Upper lobe of right lung (tissue), 1 donor: Measurements from ENCODE around the gene CNR1. TPM values are rescaled to one million over a fixed set of nuclear protein-coding genes. Genes with fewer than 3 reads are reported as not detected.

Experiments
- ATAC-seq: fragments of 200-7000 bp; cut with Tn5 transposase; one replicate; pipeline ENCODE4 v1.9.1; 2020; ENCODE audit warnings: mild to moderate bottlenecking, moderate library complexity
- DNase-seq: peaks from one replicate; pipeline ENCODE4 v3.0.0-alpha.2; 2020
- H3K27ac ChIP-seq: fragments of 200-600 bp; one replicate; pipeline ENCODE4 v1.8.0; 2022
- H3K27me3 ChIP-seq: fragments of 200-600 bp; one replicate; pipeline ENCODE4 v1.8.0; 2022; ENCODE audit warnings: mild to moderate bottlenecking
- H3K36me3 ChIP-seq: fragments of 200-600 bp; one replicate; pipeline ENCODE4 v1.8.0; 2022
- H3K4me1 ChIP-seq: fragments of 200-600 bp; one replicate; pipeline ENCODE4 v1.8.0; 2022
- H3K4me3 ChIP-seq: fragments of 200-600 bp; one replicate; pipeline ENCODE4 v1.8.0; 2022; ENCODE audit warnings: mild to moderate bottlenecking
- H3K9me3 ChIP-seq: fragments of 200-600 bp; one replicate; pipeline ENCODE4 v1.8.0; 2022
- CTCF ChIP-seq: fragments of 200-600 bp; IDR thresholded peaks from one replicate; pipeline ENCODE4 v1.8.0; 2022; ENCODE audit warnings: antibody characterized with exemption
- intact Hi-C: fragments of 100-400 bp; cut with DNase I; formaldehyde crosslinking; loops from one replicate; pipeline ENCODE4 v1.11.0; 2022
- total RNA-seq: library from RNA; stranded (reverse); fragmentation: NEBNext Ultra II Directional; extraction: Animal tissue kit (Norgen Biotek cat#: 25700); gene quantifications from one replicate; pipeline ENCODE4 v1.2.1, GENCODE V29; 2021
- donor health status: DM: no; HTN: yes; CAD: no; lungs with severe emphysema.

Gene CNR1
- total RNA-seq, 1 donor from 2014 or later = 21.6 TPM

GRCh38 chr6:88183471-88183870, 17.3 kb upstream of the CNR1 start:
- TF ChIP-seq CTCF = no peak
- H3K4me1 ChIP-seq = no peaks in the 10 kb centered on the region
- intact Hi-C loops = no loop called here
- no peak overlapping the region for H3K27ac ChIP-seq
- DNase-seq (no peak), ATAC-seq (no peak)
- no peak overlapping the region for H3K4me3 ChIP-seq
- H3K27me3 ChIP-seq = no peaks in the 10 kb centered on the region
- no peaks in the 10 kb centered on the region for H3K36me3 ChIP-seq
- H3K9me3 ChIP-seq = no peaks in the 10 kb centered on the region

GRCh38 chr6:88179692-88180091, 13.5 kb upstream of the CNR1 start:
- DNase-seq (no peak), ATAC-seq (no peak)
- no peaks in the 10 kb centered on the region for H3K36me3 ChIP-seq
- intact Hi-C loops = no loop called here
- H3K4me1 ChIP-seq = no peaks in the 10 kb centered on the region
- no peak overlapping the region for H3K27ac ChIP-seq
- H3K9me3 ChIP-seq = no peaks in the 10 kb centered on the region
- H3K4me3 ChIP-seq = no peak overlapping the region
- no peak for TF ChIP-seq CTCF
- no peaks in the 10 kb centered on the region for H3K27me3 ChIP-seq

- no peaks in the 10 kb centered on the region for H3K27me3 ChIP-seq
- H3K36me3 ChIP-seq = no peaks in the 10 kb centered on the region
- no peaks in the 10 kb centered on the region for H3K9me3 ChIP-seq
- TF ChIP-seq CTCF = no peak
- H3K4me1 ChIP-seq = no peaks in the 10 kb centered on the region
- peak; percentile 19 for ATAC-seq
- no peak overlapping the region for H3K27ac ChIP-seq
- intact Hi-C loops = no loop called here
- no peak for DNase-seq
- H3K4me3 ChIP-seq = no peak overlapping the region
These were observed 11.9 kb upstream of the CNR1 start for GRCh38 chr6:88177961-88178464.

GRCh38 chr6:88174906-88175305, 8.8 kb upstream of the CNR1 start:
- intact Hi-C loops = no loop called here

GRCh38 chr6:88171312-88171711, 5.2 kb upstream of the CNR1 start:
- peaks cover 2% of the 10 kb centered on the region for H3K4me1 ChIP-seq
- no peak for TF ChIP-seq CTCF
- H3K9me3 ChIP-seq = no peaks in the 10 kb centered on the region
- no peaks in the 10 kb centered on the region for H3K36me3 ChIP-seq
- H3K4me3 ChIP-seq = no peak overlapping the region
- intact Hi-C loops = no loop called here
- H3K27me3 ChIP-seq = peaks cover 28% of the 10 kb centered on the region
- no peak for DNase-seq
- ATAC-seq = no peak
- no peak overlapping the region for H3K27ac ChIP-seq

More at GRCh38 chr6:88174906-88175305, 8.8 kb upstream of the CNR1 start:
- Histone ChIP-seq H3K4me3 (no peak overlapping the region), H3K4me1 (no peaks in the 10 kb centered on the region), H3K27ac (no peak overlapping the region), H3K36me3 (no peaks in the 10 kb centered on the region), H3K27me3 (no peaks in the 10 kb centered on the region), H3K9me3 (no peaks in the 10 kb centered on the region)
- DNase-seq (no peak), ATAC-seq (no peak)
- no peak for TF ChIP-seq CTCF

- no peak for DNase-seq
- no peak overlapping the region for H3K4me3 ChIP-seq
- intact Hi-C loops = no loop called here
- H3K36me3 ChIP-seq = no peaks in the 10 kb centered on the region
- H3K27me3 ChIP-seq = peaks cover 49% of the 10 kb centered on the region
- H3K27ac ChIP-seq = no peak overlapping the region
- ATAC-seq = no peak
- TF ChIP-seq CTCF = no peak
- H3K4me1 ChIP-seq = peaks cover 4% of the 10 kb centered on the region
- no peaks in the 10 kb centered on the region for H3K9me3 ChIP-seq
These were observed 2.2 kb upstream of the CNR1 start for GRCh38 chr6:88168362-88168761.
